K562 (cell line): ENCODE measurements around the gene NAV2. TPM values are rescaled to one million over a fixed set of nuclear protein-coding genes. Genes with fewer than 3 reads are reported as not detected.

Experiments used
- ATAC-seq: fragments of 200-7000 bp; cut with Tn5 transposase; 3 replicates; pipeline ENCODE4 v1.9.1; 2020; ENCODE audit warnings: moderate library complexity
- BruUV-seq: library from RNA; stranded (reverse); fragments of 400-500 nt; replicated peaks from 2 replicates; lab custom pipeline; 2021; lab: Mats Ljungman, UMichigan
- CTCF ChIA-PET: fragments of 300-600 bp; formaldehyde crosslinking; extraction: SDS; loops from one replicate; lab custom pipeline; 2021; ENCODE audit warnings: low intra/inter-chr PET ratio; lab: Yijun Ruan, JAX
- POLR2A ChIA-PET: fragments of 300-600, 350-650 bp; sonication (Branson Sonifier 250); formaldehyde crosslinking; extraction: SDS; loops from one replicate; lab custom pipeline; 2021; ENCODE audit warnings: antibody characterized with exemption, inconsistent platforms; lab: Yijun Ruan, JAX
- DNase-seq, 4 experiments: peaks; one replicate each; pipeline versions ENCODE4 v3.0.0 to v3.0.0-alpha.2; 2011 to 2018; ENCODE audit warnings: low spot score in 3 of 4, mixed read lengths in 3 of 4; ENCODE audit errors: extremely low read depth in 1 of 4
- FAIRE-seq: peaks from 2 replicates; lab custom pipeline; 2011; peaks lifted over from hg19 to GRCh38; lab: Jason Lieb, UNC
- H2AFZ ChIP-seq: 2 replicates; pipeline ENCODE4 v1.6.0; 2011; ENCODE audit warnings: low read depth, low read length, control low read depth, inconsistent platforms
- H3K27ac ChIP-seq: fragments of 200-600 bp; 3 replicates; pipeline ENCODE4 v1.8.0; 2011; ENCODE audit warnings: low read depth, mild to moderate bottlenecking, control low read depth, inconsistent platforms, low read length, moderate library complexity, mixed read lengths; ENCODE audit errors: extremely low read depth
- H3K27me3 ChIP-seq, 2 experiments: fragments of 300-600 bp in 1 of 2; 2 replicates in 1 of 2; 3 replicates in 1 of 2; pipeline versions ENCODE4 v1.6.0 to v1.8.0; 2011; ENCODE audit warnings: inconsistent platforms in 2 of 2, low read length in 2 of 2, mild to moderate bottlenecking in 1 of 2, mixed read lengths in 1 of 2, moderate library complexity in 1 of 2; ENCODE audit not compliant: control insufficient read depth in 2 of 2, insufficient read depth in 2 of 2
- H3K36me3 ChIP-seq: fragments of 300-600 bp; 3 replicates; pipeline ENCODE4 v1.8.0; 2011; ENCODE audit warnings: mild to moderate bottlenecking, low read length, inconsistent platforms; ENCODE audit not compliant: control insufficient read depth, insufficient read depth
- H3K4me1 ChIP-seq, 2 experiments: fragments of 200-600 bp in 1 of 2; replicated peaks in 1 of 2; 2 replicates in 1 of 2; 3 replicates in 1 of 2; pipeline versions ENCODE4 v1.5.1 to v1.8.0; 2011; ENCODE audit warnings: inconsistent platforms in 2 of 2, low read length in 2 of 2, mild to moderate bottlenecking in 1 of 2, mixed read lengths in 1 of 2, moderate library complexity in 1 of 2; ENCODE audit not compliant: control insufficient read depth in 2 of 2, insufficient read depth in 2 of 2
- H3K4me2 ChIP-seq: 2 replicates; pipeline ENCODE4 v1.6.1; 2011; ENCODE audit warnings: low read length, control low read depth, inconsistent platforms, mixed read lengths; ENCODE audit not compliant: insufficient read depth
- H3K4me3 ChIP-seq: fragments of 200-600 bp; sonication (generic), shearing (Covaris generic); 2 replicates; pipeline ENCODE4 v1.5.1; 2016; ENCODE audit warnings: control low read depth, inconsistent platforms
- H3K79me2 ChIP-seq: fragments of 200-600 bp; 3 replicates; pipeline ENCODE4 v1.8.0; 2011; ENCODE audit warnings: low read length, inconsistent platforms; ENCODE audit not compliant: control insufficient read depth, insufficient read depth
- H3K9ac ChIP-seq, 2 experiments: 2 replicates each; pipeline versions ENCODE4 v1.6.0 to v1.6.1; 2011; ENCODE audit warnings: low read depth in 2 of 2, low read length in 2 of 2, control low read depth in 1 of 2, inconsistent platforms in 1 of 2, mild to moderate bottlenecking in 1 of 2, mixed read lengths in 1 of 2; ENCODE audit not compliant: insufficient read depth in 1 of 2
- H3K9me1 ChIP-seq: one replicate; pipeline ENCODE4 v1.6.0; 2011; ENCODE audit warnings: inconsistent platforms, mild to moderate bottlenecking, low read length, moderate library complexity; ENCODE audit not compliant: control insufficient read depth, insufficient read depth
- H3K9me3 ChIP-seq: replicated peaks from 2 replicates; pipeline ENCODE4 v1.5.1; 2011; ENCODE audit warnings: low read depth, low read length, inconsistent platforms; ENCODE audit not compliant: control insufficient read depth, insufficient read depth
- H4K20me1 ChIP-seq: replicated peaks from 2 replicates; pipeline ENCODE4 v1.6.1; 2011; ENCODE audit warnings: low read length, inconsistent platforms, mixed read lengths; ENCODE audit not compliant: control insufficient read depth, insufficient read depth
- ATF4 ChIP-seq: fragments of 450-650 bp; formaldehyde crosslinking; IDR thresholded peaks from 2 replicates; pipeline ENCODE4 v1.4.0; 2022; ENCODE audit warnings: mild to moderate bottlenecking, moderate library complexity
- BRD9 ChIP-seq: fragments of 450-650 bp; IDR thresholded peaks from 2 replicates; pipeline ENCODE4 v1.6.1; 2018; ENCODE audit warnings: low read depth; ENCODE audit not compliant: partially characterized antibody
- CHD2 ChIP-seq: IDR thresholded peaks from 2 replicates; pipeline ENCODE4 v1.6.1; 2011; ENCODE audit warnings: low read depth, low read length
- ELF4 ChIP-seq: fragments of 450-650 bp; formaldehyde crosslinking; IDR thresholded peaks from 2 replicates; pipeline ENCODE4 v1.4.0; 2022; ENCODE audit warnings: missing genetic modification characterization
- HES1 ChIP-seq: fragments of 450-650 bp; IDR thresholded peaks from 2 replicates; pipeline ENCODE4 v1.6.1; 2016; ENCODE audit warnings: low read depth, mild to moderate bottlenecking, moderate library complexity
- HSF4 ChIP-seq: fragments of 250-450 bp; sonication (Bioruptor Pico); IDR thresholded peaks from 2 replicates; pipeline ENCODE4 v2.1.2; 2022; ENCODE audit warnings: mild to moderate bottlenecking, moderate library complexity, borderline replicate concordance
- PPARD ChIP-seq: fragments of 250-450 bp; sonication (Bioruptor Pico); IDR thresholded peaks from 2 replicates; pipeline ENCODE4 v1.8.0; 2022; ENCODE audit warnings: inconsistent platforms, mild to moderate bottlenecking, moderate library complexity
- SNRNP70 ChIP-seq: fragments of 200-400 bp; formaldehyde crosslinking; optimal IDR thresholded peaks from 2 replicates; pipeline ENCODE3; 2017; ENCODE audit warnings: low read depth, low read length
- TAL1 ChIP-seq: fragments of 450-650 bp; IDR thresholded peaks from 2 replicates; pipeline ENCODE4 v1.6.1; 2016; ENCODE audit warnings: mild to moderate bottlenecking
- WGBS: fragments of 100-300 bp; shearing (Covaris generic); methylation state at CpG from one replicate; pipeline ENCODE4 v1.1.6; 2016; ENCODE audit warnings: low coverage, mixed read lengths; ENCODE audit not compliant: insufficient coverage; ENCODE audit errors: missing lambda C conversion rate; 5-methylcytosine and 5-hydroxymethylcytosine counted together
- in situ Hi-C: fragments of 300-500 bp; cut with MboI; formaldehyde crosslinking; loops from 4 replicates; pipeline ENCODE4 v1.15.0; 2018; ENCODE audit warnings: inconsistent platforms, mixed read lengths
- intact Hi-C: fragments of 100-400 bp; cut with micrococcal nuclease; formaldehyde crosslinking; loops from 2 replicates; pipeline ENCODE4 v1.14.2; 2022
- polyA plus RNA-seq, 8 experiments: library from polyadenylated mRNA; depleted of rRNA in 4 of 8; stranded (reverse) in 5 of 8; unstranded in 3 of 8; fragments of >200 nt; fragmentation: Nextera tagmentation in 2 of 8; fragmentation: Illumina TruSeq in 1 of 8; extraction: Ambion mirVana in 2 of 8; extraction: Trizol in 1 of 8; gene quantifications; 2 replicates each; pipeline versions ENCODE4 v1.2.1 to v1.2.3, GENCODE V29; 2011 to 2014; ENCODE audit warnings: inconsistent platforms in 1 of 8, missing spikeins in 1 of 8
- total RNA-seq, 7 experiments: library from RNA; depleted of rRNA in 6 of 7; stranded (reverse); fragments of >200 nt in 6 of 7; fragmentation: Illumina TruSeq in 2 of 7; extraction: Trizol in 2 of 7; gene quantifications; 2 replicates each; pipeline versions ENCODE4 v1.2.1 to v1.2.3, GENCODE V29; 2011 to 2021; ENCODE audit warnings: low replicate concordance in 1 of 7

NAV2 gene
- total and polyA plus RNA-seq, 9 of the 15 experiments (the other 6 are each of a cell fraction or from before 2014, with no cell fraction given), result 0.03 to 0.35 (median 0.05) TPM

- DNase-seq (no peak), ATAC-seq (no peak), FAIRE-seq (no peak)
- 0% methylated on average over 3 of the region's 3 CpGs for WGBS
- no peaks in the 10 kb centered on the region for H3K36me3 ChIP-seq
- ChIA-PET POLR2A (interaction anchor here (1.0 to 1.2 kb wide), 2 partner anchors 7 to 209 kb away, joined by 3 read pairs; no protein-coding TSS in a partner anchor), CTCF (no interaction called here)
- in situ Hi-C loops (loop anchor here (25.0 kb wide), 1 partner anchor 712 kb away; the partner anchor contains the start of gene MRGPRX2), intact Hi-C loops (no loop called here)
- no peak overlapping the region for H2AFZ ChIP-seq
- H3K9ac ChIP-seq, result no peak overlapping the region
- H3K9me1 ChIP-seq, result no peaks in the 10 kb centered on the region
- BruUV-seq, result no TSS peak
- no peaks in the 10 kb centered on the region; a peak in 1 of 5 replicates for H3K4me1 ChIP-seq
- H4K20me1 ChIP-seq, result no peaks in the 10 kb centered on the region
- H3K27me3 ChIP-seq, result peaks cover 5 to 19% of the 10 kb centered on the region in 2 experiments; a peak in 3 of 5 replicates
- TF ChIP-seq ATF4 (CRISPR knock-in tag) (no peak), BRD9 (no peak), PPARD (CRISPR knock-in tag) (no peak), ELF4 (no peak), HSF4 (CRISPR knock-in tag) (no peak), SNRNP70 (no peak), TAL1 (no peak), CHD2 (no peak), HES1 (no peak)
- no peaks in the 10 kb centered on the region for H3K79me2 ChIP-seq
- H3K4me3 ChIP-seq, result no peak overlapping the region
- no peaks in the 10 kb centered on the region for H3K9me3 ChIP-seq
- no peak overlapping the region for H3K4me2 ChIP-seq
- no peak overlapping the region for H3K27ac ChIP-seq
Observed at GRCh38 chr11:19774329-19774728, 61.7 kb downstream of the NAV2 start.
